Heart right ventricle (tissue), 16 donors: ENCODE results near the gene LNX2. TPM values are rescaled to one million over a fixed set of nuclear protein-coding genes. Genes with fewer than 3 reads are reported as not detected.

Experiments used
- ATAC-seq, 8 donors: fragments of 200-7000 bp; cut with Tn5 transposase; one replicate each; pipeline ENCODE4 v1.9.1; 2020; ENCODE audit warnings: mild to moderate bottlenecking in 8 of 8, moderate library complexity in 8 of 8, moderate number of reproducible peaks in 1 of 8
- DNase-seq, 2 donors: peaks; one replicate each; pipeline ENCODE4 v3.0.0-alpha.2; 2020
- H3K27ac ChIP-seq, 10 donors: fragments of 200-600 bp; sonication (generic) in 2 of 10; one replicate each; pipeline versions ENCODE4 v1.5.0 to v1.8.0; 2020 to 2022; ENCODE audit warnings: mild to moderate bottlenecking in 3 of 10
- H3K27me3 ChIP-seq, 7 donors: fragments of 200-600 bp; one replicate each; pipeline ENCODE4 v1.8.0; 2021 to 2022; ENCODE audit warnings: mild to moderate bottlenecking in 2 of 7
- H3K36me3 ChIP-seq, 9 donors: fragments of 200-600 bp; sonication (generic) in 1 of 9; one replicate each; pipeline versions ENCODE4 v1.5.0 to v1.8.0; 2020 to 2022; ENCODE audit warnings: mild to moderate bottlenecking in 2 of 9
- H3K4me1 ChIP-seq, 9 donors: fragments of 200-600 bp; sonication (generic) in 1 of 9; one replicate each; pipeline versions ENCODE4 v1.5.0 to v1.8.0; 2020 to 2022; ENCODE audit warnings: mild to moderate bottlenecking in 4 of 9
- H3K4me3 ChIP-seq, 10 donors: fragments of 200-600 bp; sonication (generic) in 2 of 10; one replicate each; pipeline versions ENCODE4 v1.5.0 to v1.8.0; 2020 to 2022; ENCODE audit warnings: mild to moderate bottlenecking in 7 of 10, moderate library complexity in 2 of 10
- H3K9me3 ChIP-seq, 11 donors: fragments of 200-600 bp in 10 of 11; sonication (generic) in 2 of 11; one replicate each; pipeline versions ENCODE4 v1.5.0 to v1.8.0; 2013 to 2022; ENCODE audit warnings: mild to moderate bottlenecking in 2 of 11, control low read depth in 1 of 11, moderate library complexity in 1 of 11
- WGBS, 2 donors: extraction: QIAGEN DNeasy Blood & Tissue Kit; methylation state at CpG; one replicate each; pipeline ENCODE4 v1.1.7; 2013; ENCODE audit warnings: inconsistent platforms in 1 of 2; 5-methylcytosine and 5-hydroxymethylcytosine counted together
- intact Hi-C, 10 donors: fragments of 100-400 bp; cut with DNase I; formaldehyde crosslinking; loops; one replicate each; pipeline versions ENCODE4 v1.11.1 to v1.14.2; 2022
- polyA plus RNA-seq, 2 donors: library from polyadenylated mRNA; stranded (reverse); fragments of 200-250 nt; gene quantifications; one replicate each; pipeline ENCODE4 v1.2.3, GENCODE V29; 2013
- total RNA-seq, 10 donors: library from RNA; stranded (reverse); fragmentation: NEBNext Ultra II Directional in 3 of 10; extraction: Animal tissue kit (Norgen Biotek cat#: 25700) in 3 of 10; gene quantifications; one replicate each; pipeline versions ENCODE4 v1.2.1 to v1.2.4, GENCODE V29; 2021 to 2023
- TF ChIP-seq, protein P1 (sequence below), 9 donors: fragments of 200-600 bp; sonication (generic) in 2 of 9; IDR thresholded peaks; one replicate each; pipeline versions ENCODE4 v1.5.0 to v1.8.0; 2021 to 2022; ENCODE audit warnings: antibody characterized with exemption in 9 of 9, mild to moderate bottlenecking in 5 of 9, moderate library complexity in 1 of 9
- donor health status: Arrhythmogenic right ventricular cardiomyopathy.
- donor health status: ischemic (EF 13 %, LVEDD 7.1; RV severe dilation, severe dysfunction).
- donor health status: healthy with polysubstance abuse.
- donor health status: DM: no; HTN: yes; CAD: no.
- donor health status: DM: no; HTN: no; CAD: no.
- donor health status: ischemic (EF 25% LVEDD 6.9; RV normal size, moderate dysfunction).
- donor health status: ischemic (EF 25% LVEDD 5.7; RV mildly dilated, moderate dysfunction).
- donor health status: healthy.
- donor health status: DM: yes; HTN: yes; CAD: no.
- donor health status: Ischemic cardiomyopathy.
- donor health status: ischemic (EF 35%, LVEDD 5.7; RV mildly dilated, moderate dysfunction).
- donor health status: nonischemic (EF 11% LVEDD 7.7; RV severe dilation, severe dysfunction).
- donor health status: DM: yes; HTN: yes; CAD: no.
- donor health status: PGD.
- donor health status: ischemic (EF 29% LVEDD 5.4; RV normal size, mild dysfunction).
- donor health status: nonischemic (EF 23%, LVEDD 6.1; RV moderate dilation, normal function).

LNX2 gene
- total and polyA plus RNA-seq, 12 donors: 3.5 to 22.3 (median 14.1) TPM

DNA sequence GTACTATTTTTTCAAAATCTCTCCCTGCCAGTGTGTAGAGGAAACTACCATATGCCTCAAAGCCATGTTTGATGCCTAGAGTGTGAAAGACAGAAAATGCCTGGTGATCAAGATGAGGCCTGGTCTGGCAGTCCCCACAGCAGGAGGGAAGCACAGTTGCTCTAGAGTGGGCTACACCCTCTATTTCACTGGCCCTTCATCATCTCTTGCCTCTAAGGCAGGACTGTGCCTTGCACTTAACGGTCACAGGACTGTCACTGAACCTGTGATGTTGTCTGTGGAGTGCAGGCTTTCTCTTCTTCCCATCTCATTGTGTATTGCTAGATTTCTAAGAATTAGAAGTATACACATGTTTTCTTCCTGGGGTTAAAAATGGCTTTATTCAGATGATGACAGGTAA, 17.7 kb upstream of the LNX2 start:
- DNase-seq (no peak), ATAC-seq (no peak)
- WGBS, 2 donors: 80 to 85% methylated on average over 1 of the region's 1 CpG
- TF ChIP-seq, protein P1, sequence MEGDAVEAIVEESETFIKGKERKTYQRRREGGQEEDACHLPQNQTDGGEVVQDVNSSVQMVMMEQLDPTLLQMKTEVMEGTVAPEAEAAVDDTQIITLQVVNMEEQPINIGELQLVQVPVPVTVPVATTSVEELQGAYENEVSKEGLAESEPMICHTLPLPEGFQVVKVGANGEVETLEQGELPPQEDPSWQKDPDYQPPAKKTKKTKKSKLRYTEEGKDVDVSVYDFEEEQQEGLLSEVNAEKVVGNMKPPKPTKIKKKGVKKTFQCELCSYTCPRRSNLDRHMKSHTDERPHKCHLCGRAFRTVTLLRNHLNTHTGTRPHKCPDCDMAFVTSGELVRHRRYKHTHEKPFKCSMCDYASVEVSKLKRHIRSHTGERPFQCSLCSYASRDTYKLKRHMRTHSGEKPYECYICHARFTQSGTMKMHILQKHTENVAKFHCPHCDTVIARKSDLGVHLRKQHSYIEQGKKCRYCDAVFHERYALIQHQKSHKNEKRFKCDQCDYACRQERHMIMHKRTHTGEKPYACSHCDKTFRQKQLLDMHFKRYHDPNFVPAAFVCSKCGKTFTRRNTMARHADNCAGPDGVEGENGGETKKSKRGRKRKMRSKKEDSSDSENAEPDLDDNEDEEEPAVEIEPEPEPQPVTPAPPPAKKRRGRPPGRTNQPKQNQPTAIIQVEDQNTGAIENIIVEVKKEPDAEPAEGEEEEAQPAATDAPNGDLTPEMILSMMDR (IDR thresholded peaks at IDR 0.05): no peak
- peaks cover 0 to 51% (median 34%) of the 10 kb centered on the region in 9 donors for H3K4me1 ChIP-seq
- H3K9me3 ChIP-seq: no peaks in the 10 kb centered on the region
- no peaks in the 10 kb centered on the region for H3K27me3 ChIP-seq
- H3K4me3 ChIP-seq: no peak overlapping the region
- intact Hi-C loops: loop anchor here in 1 of 10 donors (10.0 kb wide), 1 partner anchor 83 kb away; no protein-coding TSS in a partner anchor
- no peaks in the 10 kb centered on the region for H3K36me3 ChIP-seq
- peak overlapping the region in 5 of 10 donors; percentile 4 to 67 (median 57) for H3K27ac ChIP-seq

DNA sequence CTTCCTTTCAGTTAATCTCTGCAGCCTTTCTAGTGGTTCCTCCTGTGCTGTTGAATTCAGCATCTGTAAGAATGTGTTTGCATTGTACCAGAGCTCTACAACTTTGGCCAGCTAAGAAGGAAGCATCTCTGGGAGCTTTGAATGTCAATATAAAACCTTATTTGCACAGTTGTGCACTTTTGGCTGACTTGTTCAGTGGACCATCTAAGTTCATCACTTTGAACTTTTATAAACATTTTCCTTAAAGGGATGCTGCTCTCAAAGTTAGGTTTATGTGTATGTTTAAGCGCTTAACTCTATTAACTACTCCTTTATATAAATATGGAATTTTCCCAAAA, 16.9 kb upstream of the LNX2 start:
- no peak for DNase-seq
- peaks cover 0 to 46% (median 34%) of the 10 kb centered on the region in 9 donors for H3K4me1 ChIP-seq
- no peak for ATAC-seq

DNA sequence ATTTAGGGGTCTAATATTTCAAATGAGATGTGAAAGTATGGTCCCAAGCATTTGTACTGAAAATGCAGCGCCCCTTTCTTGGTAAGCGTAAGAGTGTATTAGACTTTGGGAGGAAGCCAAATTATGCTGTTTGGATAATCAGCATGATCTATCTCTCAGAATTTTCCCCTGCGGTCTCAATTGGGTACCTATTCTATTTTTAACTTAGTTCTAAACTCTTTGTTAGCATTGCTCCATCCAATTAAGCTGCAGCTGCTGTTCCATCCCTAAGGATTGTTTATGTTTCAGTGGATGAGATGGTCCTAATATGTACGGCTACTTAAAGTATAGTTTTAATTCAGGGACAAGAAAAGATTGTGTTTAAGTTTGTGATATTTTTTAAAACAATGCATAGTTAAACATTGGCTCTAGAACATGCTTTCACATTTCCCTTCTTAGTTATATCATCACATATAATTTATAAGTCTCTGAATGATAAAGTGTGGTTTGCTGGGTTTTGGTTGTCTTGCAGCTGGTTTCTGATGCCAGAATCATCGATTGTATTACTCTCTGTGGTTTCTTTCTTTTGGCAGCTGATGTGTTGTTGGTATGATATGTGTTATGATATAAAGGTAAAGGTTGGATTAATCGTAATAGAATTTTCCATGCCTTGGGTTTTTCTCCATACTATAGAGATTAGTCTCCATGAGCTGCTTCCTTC, 16.4 kb upstream of the LNX2 start:
- no peak for ATAC-seq
- Histone ChIP-seq H3K27ac (no peak overlapping the region), H3K27me3 (no peaks in the 10 kb centered on the region), H3K9me3 (no peaks in the 10 kb centered on the region), H3K4me3 (no peak overlapping the region), H3K4me1 (peaks cover 0 to 41% (median 34%) of the 10 kb centered on the region in 9 donors), H3K36me3 (peaks cover 0 to 7% (median 0%) of the 10 kb centered on the region in 9 donors)
- TF ChIP-seq, protein P1 (IDR thresholded peaks at IDR 0.05): no peak
- 62 to 71% methylated on average over 6 of the region's 6 CpGs for WGBS, 2 donors
- no peak for DNase-seq
- intact Hi-C loops: loop anchor here in 1 of 10 donors (10.0 kb wide), 1 partner anchor 82 kb away; no protein-coding TSS in a partner anchor

More for the DNA sequence above, 16.9 kb upstream of the LNX2 start:
- Histone ChIP-seq H3K4me3 (no peak overlapping the region), H3K36me3 (peaks cover 0 to 2% (median 0%) of the 10 kb centered on the region in 9 donors), H3K9me3 (no peaks in the 10 kb centered on the region), H3K27me3 (no peaks in the 10 kb centered on the region), H3K27ac (no peak overlapping the region)
- intact Hi-C loops: loop anchor here in 1 of 10 donors (10.0 kb wide), 1 partner anchor 82 kb away; no protein-coding TSS in a partner anchor
- WGBS, 2 donors: 99 to 100% methylated on average over 1 of the region's 1 CpG
- TF ChIP-seq, protein P1 (IDR thresholded peaks at IDR 0.05): no peak

DNA sequence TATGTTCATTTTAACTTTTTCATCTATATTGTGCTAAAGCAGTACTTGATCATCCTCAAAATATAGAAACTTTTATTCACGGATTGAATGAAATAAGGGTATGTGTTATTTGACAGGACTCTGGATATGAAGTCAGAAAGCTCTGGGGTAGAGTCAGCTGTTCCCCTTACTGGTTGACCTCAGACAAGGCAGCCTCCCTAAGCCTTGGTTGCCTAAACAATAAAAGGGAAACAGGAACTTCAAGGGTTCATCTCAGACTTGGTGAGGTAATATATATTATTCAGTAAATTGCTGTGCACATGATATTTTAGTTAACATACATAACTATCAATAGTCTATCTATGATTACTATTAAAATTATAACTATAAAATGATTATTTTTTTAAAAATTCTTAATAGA, 14.9 kb upstream of the LNX2 start:
- intact Hi-C loops: loop anchor here in 1 of 10 donors (10.0 kb wide), 1 partner anchor 80 kb away; no protein-coding TSS in a partner anchor
- TF ChIP-seq, protein P1 (IDR thresholded peaks at IDR 0.05): no peak
- Histone ChIP-seq H3K4me1 (peaks cover 0 to 40% (median 33%) of the 10 kb centered on the region in 9 donors), H3K27ac (no peak overlapping the region), H3K36me3 (peaks cover 0 to 11% (median 0%) of the 10 kb centered on the region in 9 donors), H3K9me3 (no peaks in the 10 kb centered on the region), H3K4me3 (no peak overlapping the region), H3K27me3 (no peaks in the 10 kb centered on the region)
- WGBS, 2 donors: 94 to 95% methylated on average over 1 of the region's 1 CpG
- no peak for DNase-seq
- no peak for ATAC-seq
